Natural killer cell (primary cell): ENCODE data around the gene TANC1. TPM values are rescaled to one million over a fixed set of nuclear protein-coding genes. Genes with fewer than 3 reads are reported as not detected.

Experiments
- ATAC-seq, 3 donors: fragments of 150-1000 bp in 2 of 3; fragments of 200-7000 bp in 1 of 3; cut with Tn5 transposase; 1 replicate in 1 of 3; 2 replicates in 2 of 3; pipeline ENCODE4 v1.10.0; 2021; ENCODE audit warnings: mild to moderate bottlenecking in 2 of 3, moderate library complexity in 2 of 3
- DNase-seq, 2 donors: peaks; one replicate each; pipeline versions ENCODE4 v3.0.0 to v3.0.0-alpha.2; 2013 to 2021; ENCODE audit warnings: mixed read lengths in 1 of 2
- H3K27ac ChIP-seq: one replicate; pipeline ENCODE4 v1.5.1; 2013; ENCODE audit warnings: mild to moderate bottlenecking, low read length
- H3K27me3 ChIP-seq: one replicate; pipeline ENCODE4 v1.6.1; 2013; ENCODE audit warnings: low read length; ENCODE audit not compliant: control insufficient read depth, insufficient read depth
- H3K36me3 ChIP-seq: one replicate; pipeline ENCODE4 v1.6.1; 2013; ENCODE audit warnings: low read length; ENCODE audit not compliant: control insufficient read depth, insufficient read depth
- H3K4me1 ChIP-seq: one replicate; pipeline ENCODE4 v1.6.1; 2013; ENCODE audit warnings: low read length; ENCODE audit not compliant: control insufficient read depth, insufficient read depth
- H3K4me3 ChIP-seq: one replicate; pipeline ENCODE4 v1.5.1; 2013; ENCODE audit warnings: low read length
- H3K9me3 ChIP-seq: one replicate; pipeline ENCODE4 v1.6.1; 2013; ENCODE audit warnings: low read length; ENCODE audit not compliant: control insufficient read depth, insufficient read depth
- H3K27ac Mint-ChIP-seq, 2 donors: one replicate each; pipeline ENCODE4 v1.8.0; 2022; ENCODE audit warnings: mild to moderate bottlenecking in 2 of 2, mixed read lengths in 2 of 2, moderate library complexity in 1 of 2
- H3K27me3 Mint-ChIP-seq, 2 donors: one replicate each; pipeline ENCODE4 v1.8.0; 2022; ENCODE audit warnings: low read depth in 2 of 2, mixed read lengths in 2 of 2
- H3K36me3 Mint-ChIP-seq: one replicate; pipeline ENCODE4 v1.8.0; 2022; ENCODE audit warnings: mixed read lengths
- H3K4me1 Mint-ChIP-seq, 2 donors: one replicate each; pipeline ENCODE4 v1.8.0; 2022; ENCODE audit warnings: mixed read lengths in 2 of 2
- H3K4me3 Mint-ChIP-seq: one replicate; pipeline ENCODE4 v1.8.0; 2022; ENCODE audit warnings: mild to moderate bottlenecking, moderate library complexity, mixed read lengths
- H3K9me3 Mint-ChIP-seq, 2 donors: one replicate each; pipeline ENCODE4 v1.8.0; 2022; ENCODE audit warnings: mixed read lengths in 2 of 2
- CTCF ChIP-seq: fragments of 200-600 bp; IDR thresholded peaks from one replicate; pipeline ENCODE4 v1.8.0; 2022; ENCODE audit warnings: antibody characterized with exemption
- WGBS: methylation state at CpG from one replicate; pipeline ENCODE4 v1.1.7; 2013; ENCODE audit warnings: missing lambda C conversion rate; ENCODE audit not compliant: insufficient coverage; 5-methylcytosine and 5-hydroxymethylcytosine counted together
- intact Hi-C: fragments of 100-400 bp; cut with micrococcal nuclease; formaldehyde crosslinking; loops from one replicate; pipeline ENCODE4 v1.14.2; 2022
- total RNA-seq, 4 donors: library from RNA; stranded (reverse); fragments of 120-200 nt in 1 of 4; gene quantifications; one replicate each; pipeline versions ENCODE4 v1.2.3 to v1.2.4, GENCODE V29; 2013 to 2022

TANC1 gene
- total RNA-seq, 3 donors from 2014 or later (not counting 1 experiment from before 2014, with no cell fraction given): 0.82 to 4.2 (median 1.1) TPM

GRCh38 chr2:159267921-159268320, 299.5 kb downstream of the TANC1 start:
- peaks cover 14% of the 10 kb centered on the region for H3K36me3 ChIP-seq
- H3K27me3 ChIP-seq: no peaks in the 10 kb centered on the region
- no peaks in the 10 kb centered on the region for H3K27me3 Mint-ChIP-seq
- no peak overlapping the region for H3K27ac ChIP-seq
- WGBS: 100% methylated on average over 1 of the region's 1 CpG
- TF ChIP-seq CTCF: no peak
- H3K4me3 Mint-ChIP-seq: no peak overlapping the region
- H3K27ac Mint-ChIP-seq: no peak overlapping the region
- ATAC-seq (peak in 1 of 3 donors; percentile 49), DNase-seq (no peak)
- peaks cover 9 to 28% of the 10 kb centered on the region in 2 donors for H3K4me1 Mint-ChIP-seq
- no peaks in the 10 kb centered on the region for H3K9me3 ChIP-seq
- H3K4me1 ChIP-seq: no peaks in the 10 kb centered on the region
- peaks cover 16% of the 10 kb centered on the region for H3K36me3 Mint-ChIP-seq
- no peaks in the 10 kb centered on the region for H3K9me3 Mint-ChIP-seq
- intact Hi-C loops: no loop called here
- no peak overlapping the region for H3K4me3 ChIP-seq

DNA sequence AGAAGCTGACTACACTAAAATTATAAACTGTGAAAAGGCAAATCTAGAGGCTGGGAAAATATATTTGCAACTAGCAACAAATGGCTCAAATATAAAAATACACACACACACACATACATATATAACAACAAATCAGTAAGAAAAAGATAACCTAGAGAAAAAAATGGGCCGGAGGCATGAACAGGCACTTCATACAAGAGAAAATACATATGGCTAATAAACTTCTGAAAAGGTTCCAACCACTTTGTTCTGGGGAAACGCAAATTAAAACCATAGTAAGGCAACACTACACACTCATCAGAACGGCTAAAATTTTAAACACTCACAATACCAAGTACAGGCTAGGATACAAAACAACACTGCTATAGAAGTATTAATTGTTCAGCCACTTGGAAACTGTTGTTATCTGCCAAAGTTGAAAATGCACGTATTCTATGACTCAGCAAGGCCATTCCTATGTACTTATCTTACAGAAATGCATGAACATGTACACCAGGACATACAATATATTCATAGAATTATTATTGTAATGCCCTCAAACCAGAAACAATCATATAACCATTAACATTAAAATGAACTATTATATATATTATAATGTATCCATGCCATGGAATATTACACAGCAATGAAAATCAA, 302.4 kb downstream of the TANC1 start:
- intact Hi-C loops: no loop called here
- H3K36me3 ChIP-seq: peaks cover 17% of the 10 kb centered on the region

GRCh38 chr2:159272156-159272555, 303.7 kb downstream of the TANC1 start:
- no peaks in the 10 kb centered on the region for H3K27me3 ChIP-seq
- H3K9me3 ChIP-seq: no peaks in the 10 kb centered on the region
- Mint-ChIP-seq H3K27me3 (no peaks in the 10 kb centered on the region), H3K9me3 (no peaks in the 10 kb centered on the region), H3K4me3 (no peak overlapping the region), H3K36me3 (peaks cover 16% of the 10 kb centered on the region), H3K27ac (no peak overlapping the region), H3K4me1 (peaks cover 27 to 40% of the 10 kb centered on the region in 2 donors)
- ATAC-seq (no peak), DNase-seq (no peak)
- no peak overlapping the region for H3K27ac ChIP-seq
- no peak for TF ChIP-seq CTCF
- peaks cover 3% of the 10 kb centered on the region for H3K4me1 ChIP-seq
- H3K36me3 ChIP-seq: peaks cover 17% of the 10 kb centered on the region
- no peak overlapping the region for H3K4me3 ChIP-seq
- intact Hi-C loops: no loop called here
- WGBS: over 99% methylated on average over 5 of the region's 5 CpGs

More for the DNA sequence above, 302.4 kb downstream of the TANC1 start:
- no peak for TF ChIP-seq CTCF
- Histone ChIP-seq H3K4me1 (peaks cover 3% of the 10 kb centered on the region), H3K9me3 (no peaks in the 10 kb centered on the region), H3K4me3 (no peak overlapping the region), H3K27me3 (no peaks in the 10 kb centered on the region), H3K27ac (no peak overlapping the region)
- Mint-ChIP-seq H3K9me3 (no peaks in the 10 kb centered on the region), H3K4me3 (no peak overlapping the region), H3K4me1 (peaks cover 27 to 41% of the 10 kb centered on the region in 2 donors), H3K36me3 (peaks cover 16% of the 10 kb centered on the region), H3K27me3 (no peaks in the 10 kb centered on the region), H3K27ac (no peak overlapping the region)
- DNase-seq (no peak), ATAC-seq (no peak)
- whole genome bisulfite sequencing: 95% methylated on average over 4 of the region's 4 CpGs

GRCh38 chr2:159275111-159275510, 306.7 kb downstream of the TANC1 start:
- TF ChIP-seq CTCF: no peak
- H3K27me3 Mint-ChIP-seq: no peaks in the 10 kb centered on the region
- DNase-seq (no peak), ATAC-seq (peak; percentile 70 to 97 (median 93))
- no peaks in the 10 kb centered on the region for H3K9me3 Mint-ChIP-seq
- Histone ChIP-seq H3K27me3 (no peaks in the 10 kb centered on the region), H3K27ac (no peak overlapping the region), H3K4me3 (no peak overlapping the region), H3K9me3 (no peaks in the 10 kb centered on the region), H3K36me3 (peaks cover 30% of the 10 kb centered on the region), H3K4me1 (peaks cover 3% of the 10 kb centered on the region)
- H3K27ac Mint-ChIP-seq: peak overlapping the region; percentile 24 to 47
- H3K4me1 Mint-ChIP-seq: peaks cover 15 to 18% of the 10 kb centered on the region in 2 donors
- peaks cover 9% of the 10 kb centered on the region for H3K36me3 Mint-ChIP-seq
- intact Hi-C loops: loop anchor here (2.0 kb wide), 1 partner anchor 130 kb away; no protein-coding TSS in a partner anchor
- WGBS: no CpG with 5 or more reads among the region's 1 CpG
- peak overlapping the region; percentile 35 for H3K4me3 Mint-ChIP-seq
